ENCODE data around the gene JAK3. TPM values are rescaled to one million over a fixed set of nuclear protein-coding genes. Genes with fewer than 3 reads are reported as not detected.
"Not testable (repeated sequence)": the region's sequence is repeated elsewhere in the genome, so short reads cannot be mapped to it uniquely, and the experiment has no call there.

JAK3 gene
- total RNA-seq, 1 experiment from 2014 or later: not detected

- H3K9me3 ChIP-seq: no peaks in the 10 kb centered on the region
- H3K27me3 ChIP-seq: no peaks in the 10 kb centered on the region; the same call in 1 of the 2 replicates
- H3K4me3 ChIP-seq: no peak overlapping the region
- peak; percentile 47 for DNase-seq
- H3K36me3 ChIP-seq: no peaks in the 10 kb centered on the region
Measured at GRCh38 chr19:17778251-17778967, 69.4 kb downstream of the JAK3 start.

- not testable (repeated sequence) for H3K36me3 ChIP-seq, H3K27me3 ChIP-seq, DNase-seq, H3K9me3 ChIP-seq, H3K4me3 ChIP-seq
Measured at GRCh38 chr19:17777840-17778239, 69.9 kb downstream of the JAK3 start.

GRCh38 chr19:17775991-17776803 is 71.6 kb downstream of the JAK3 start:
- DNase-seq: no peak
- Histone ChIP-seq H3K4me3 (no peak overlapping the region), H3K9me3 (no peaks in the 10 kb centered on the region), H3K36me3 (no peaks in the 10 kb centered on the region), H3K27me3 (no peaks in the 10 kb centered on the region; the same call in 1 of the 2 replicates)

- no peaks in the 10 kb centered on the region for H3K9me3 ChIP-seq
- H3K27me3 ChIP-seq: no peaks in the 10 kb centered on the region; the same call in 1 of the 2 replicates
- no peaks in the 10 kb centered on the region for H3K36me3 ChIP-seq
- no peak overlapping the region for H3K4me3 ChIP-seq
- DNase-seq: peak; percentile 42
Measured at GRCh38 chr19:17775245-17775927, 72.4 kb downstream of the JAK3 start.

Other genes with a start within 250 kb of the JAK3 start
- 0.10 TPM in 1 of 2 replicates, not detected in the other for gene UNC13A, start 159.6 kb downstream of the JAK3 start, total RNA-seq (2014; rRNA removed; shearing (Covaris generic); ENCODE audit: low replicate concordance)
- 23.3 and 50.0 TPM in 2 replicates for gene MAP1S, start 128.5 kb downstream of the JAK3 start, total RNA-seq (2014; rRNA removed; shearing (Covaris generic); ENCODE audit: low replicate concordance)
- 0.82 TPM in 1 of 2 replicates, not detected in the other for gene FCHO1, start 96.5 kb downstream of the JAK3 start, total RNA-seq (2014; rRNA removed; shearing (Covaris generic); ENCODE audit: low replicate concordance)
- gene B3GNT3, start 52.8 kb downstream of the JAK3 start, total RNA-seq (2014; rRNA removed; shearing (Covaris generic); ENCODE audit: low replicate concordance): not detected in 2 replicates
- gene INSL3, start 26.5 kb downstream of the JAK3 start, total RNA-seq (2014; rRNA removed; shearing (Covaris generic); ENCODE audit: low replicate concordance): not detected in 2 replicates
- gene RPL18A, start 11.9 kb upstream of the JAK3 start, total RNA-seq (2014; rRNA removed; shearing (Covaris generic); ENCODE audit: low replicate concordance): 766 and 1,556 TPM in 2 replicates
- gene SLC5A5, start 24.0 kb upstream of the JAK3 start, total RNA-seq (2014; rRNA removed; shearing (Covaris generic); ENCODE audit: low replicate concordance): not detected in 2 replicates
- gene CCDC124, start 85.0 kb upstream of the JAK3 start, total RNA-seq (2014; rRNA removed; shearing (Covaris generic); ENCODE audit: low replicate concordance): 228 and 241 TPM in 2 replicates
- not detected in 2 replicates for gene KCNN1, start 119.1 kb upstream of the JAK3 start, total RNA-seq (2014; rRNA removed; shearing (Covaris generic); ENCODE audit: low replicate concordance)
- 13.4 and 20.5 TPM in 2 replicates for gene ARRDC2, start 160.2 kb upstream of the JAK3 start, total RNA-seq (2014; rRNA removed; shearing (Covaris generic); ENCODE audit: low replicate concordance)
- gene IL12RB1, start 239.0 kb upstream of the JAK3 start, total RNA-seq (2014; rRNA removed; shearing (Covaris generic); ENCODE audit: low replicate concordance): not detected in 2 replicates
- gene MAST3, start 249.8 kb upstream of the JAK3 start, total RNA-seq (2014; rRNA removed; shearing (Covaris generic); ENCODE audit: low replicate concordance): 0.20 and 0.95 TPM in 2 replicates

Data from MG63 (cell line).